Breast epithelium (tissue), 3 donors: ENCODE measurements around the gene CDH6.

ENCODE experiments used
- CTCF ChIP-seq, 3 donors: fragments of 450-650 bp; IDR thresholded peaks; one replicate each; pipeline ENCODE4 v1.5.1; 2016 to 2017; ENCODE audit warnings: antibody characterized with exemption in 3 of 3, mild to moderate bottlenecking in 3 of 3, moderate library complexity in 3 of 3
- POLR2A ChIP-seq: fragments of 450-650 bp; IDR thresholded peaks from one replicate; pipeline ENCODE4 v1.6.1; 2016; ENCODE audit warnings: antibody characterized with exemption, mild to moderate bottlenecking, moderate library complexity
- POLR2AphosphoS5 ChIP-seq, 3 donors: sonication (generic); formaldehyde crosslinking; IDR thresholded peaks; one replicate each; pipeline ENCODE4 v1.6.1; 2017; ENCODE audit warnings: antibody characterized with exemption in 3 of 3

- TF ChIP-seq POLR2A (no peak), CTCF (IDR thresholded peaks at IDR 0.05) (no peak), POLR2AphosphoS5 (IDR thresholded peaks at IDR 0.05) (no peak)
Observed at GRCh38 chr5:31271567-31271966, 78.1 kb downstream of the CDH6 start.
